HCT116 (cell line): ENCODE measurements around the gene XAB2. TPM values are rescaled to one million over a fixed set of nuclear protein-coding genes. Genes with fewer than 3 reads are reported as not detected.

Source experiments
- ATAC-seq: fragments of 200-7000 bp; cut with Tn5 transposase; 2 replicates; pipeline ENCODE4 v1.9.1; 2020; ENCODE audit warnings: mild to moderate bottlenecking, moderate library complexity
- BruUV-seq: library from RNA; stranded (reverse); fragments of 400-500 nt; replicated peaks from 2 replicates; lab custom pipeline; 2021; lab: Mats Ljungman, UMichigan
- CTCF ChIA-PET: fragments of 300-600 bp; sonication (Branson Sonifier 250); formaldehyde crosslinking; loops from one replicate; lab custom pipeline; 2021; ENCODE audit warnings: antibody characterized with exemption; lab: Charles Lee
- POLR2A ChIA-PET: fragments of 300-600, 350-600 bp; sonication (Branson Sonifier 250); formaldehyde crosslinking; loops from one replicate; lab custom pipeline; 2021; ENCODE audit warnings: antibody characterized with exemption; lab: Charles Lee
- RAD21 ChIA-PET, 2 experiments: fragments of 300-600 bp; sonication (Branson Sonifier 250); formaldehyde crosslinking; loops; one replicate each; lab custom pipeline; 2023; ENCODE audit warnings: low total read pairs in 2 of 2; ENCODE audit not compliant: uncharacterized antibody in 2 of 2, unreplicated experiment in 2 of 2, low non-redundant PET in 1 of 2; lab: Charles Lee
- DNase-seq: peaks from one replicate; pipeline ENCODE4 v3.0.0-alpha.2; 2010; ENCODE audit warnings: low read depth, low spot score
- H2AFZ ChIP-seq: fragments of 200-600 bp; shearing (Covaris generic), sonication (generic); 2 replicates; pipeline ENCODE4 v1.6.1; 2017; ENCODE audit warnings: low read depth, mixed run types, mixed read lengths, antibody characterized with exemption, low read length; ENCODE audit not compliant: poor library complexity, severe bottlenecking
- H3K27ac ChIP-seq: 2 replicates; pipeline ENCODE4 v1.5.1; 2012; ENCODE audit warnings: low read depth, low read length
- H3K27me3 ChIP-seq: fragments of 200-600 bp; sonication (generic); 2 replicates; pipeline ENCODE4 v1.6.1; 2016; ENCODE audit warnings: mixed run types, low read length, mixed read lengths; ENCODE audit not compliant: insufficient read depth
- H3K36me3 ChIP-seq, 2 experiments: fragments of 200-500 bp in 1 of 2; fragments of 200-600 bp in 1 of 2; sonication (Bioruptor generic) in 1 of 2; sonication (generic) in 1 of 2; 2 replicates each; pipeline versions ENCODE4 v1.5.1 to v1.6.1; 2014 to 2016; ENCODE audit warnings: low read length in 2 of 2, inconsistent platforms in 1 of 2, mixed read lengths in 1 of 2, mixed run types in 1 of 2; ENCODE audit not compliant: insufficient read depth in 2 of 2, control insufficient read depth in 1 of 2
- H3K4me1 ChIP-seq, 2 experiments: fragments of 200-600 bp in 1 of 2; sonication (generic) in 1 of 2; 2 replicates each; pipeline versions ENCODE4 v1.5.1 to v1.6.1; 2012 to 2017; ENCODE audit warnings: low read length in 2 of 2, inconsistent platforms in 1 of 2, mild to moderate bottlenecking in 1 of 2, mixed read lengths in 1 of 2, mixed run types in 1 of 2, moderate library complexity in 1 of 2; ENCODE audit not compliant: insufficient read depth in 2 of 2, control insufficient read depth in 1 of 2
- H3K4me2 ChIP-seq: fragments of 200-600 bp; sonication (generic); 2 replicates; pipeline ENCODE4 v1.6.1; 2017; ENCODE audit warnings: mixed run types, low read length, mixed read lengths
- H3K4me3 ChIP-seq, 2 experiments: fragments of 200-600 bp in 1 of 2; sonication (generic) in 1 of 2; replicated peaks in 1 of 2; 2 replicates each; pipeline ENCODE4 v1.5.1; 2011 to 2016; ENCODE audit warnings: low read length in 2 of 2, control low read depth in 1 of 2, low read depth in 1 of 2, mild to moderate bottlenecking in 1 of 2, mixed read lengths in 1 of 2, mixed run types in 1 of 2
- H3K79me2 ChIP-seq: fragments of 200-600 bp; sonication (generic); 2 replicates; pipeline ENCODE4 v1.6.1; 2017; ENCODE audit warnings: mild to moderate bottlenecking, mixed run types, low read length, moderate library complexity, mixed read lengths; ENCODE audit not compliant: insufficient read depth
- H3K9ac ChIP-seq: fragments of 200-600 bp; sonication (generic); 2 replicates; pipeline ENCODE4 v1.6.1; 2016; ENCODE audit warnings: low read length, mixed read lengths
- H3K9me2 ChIP-seq: fragments of 200-600 bp; sonication (generic), shearing (Covaris generic); 2 replicates; pipeline ENCODE4 v1.6.1; 2017; ENCODE audit warnings: mixed run types, mild to moderate bottlenecking, moderate library complexity; ENCODE audit not compliant: insufficient read depth
- H3K9me3 ChIP-seq, 2 experiments: fragments of 200-500 bp in 1 of 2; fragments of 200-600 bp in 1 of 2; sonication (Bioruptor generic) in 1 of 2; sonication (generic) in 1 of 2; 2 replicates each; pipeline ENCODE4 v1.6.1; 2014 to 2017; ENCODE audit warnings: low read length in 2 of 2, mixed read lengths in 2 of 2, inconsistent platforms in 1 of 2, low read depth in 1 of 2, mild to moderate bottlenecking in 1 of 2, mixed run types in 1 of 2, moderate library complexity in 1 of 2; ENCODE audit not compliant: control insufficient read depth in 1 of 2, insufficient read depth in 1 of 2
- H4K20me1 ChIP-seq: fragments of 200-600 bp; sonication (generic), shearing (Covaris generic); 2 replicates; pipeline ENCODE4 v1.6.1; 2017; ENCODE audit warnings: mixed run types, mild to moderate bottlenecking, moderate library complexity; ENCODE audit not compliant: insufficient read depth
- CEBPB ChIP-seq: IDR thresholded peaks from 2 replicates; pipeline ENCODE4 v1.6.1; 2012; ENCODE audit warnings: low read depth
- FOSL1 ChIP-seq: IDR thresholded peaks from 2 replicates; pipeline ENCODE4 v1.6.1; 2012; ENCODE audit warnings: low read depth
- POLR2AphosphoS5 ChIP-seq: IDR thresholded peaks from 2 replicates; pipeline ENCODE4 v1.6.1; 2011; ENCODE audit warnings: mild to moderate bottlenecking, low read depth, low read length, moderate library complexity
- SP1 ChIP-seq: IDR thresholded peaks from 2 replicates; pipeline ENCODE4 v1.6.1; 2012; ENCODE audit warnings: low read depth
- TCF7L2 ChIP-seq: IDR thresholded peaks from 2 replicates; pipeline ENCODE4 v1.7.0; 2011; ENCODE audit warnings: borderline replicate concordance, inconsistent platforms; ENCODE audit not compliant: insufficient read depth, insufficient read length; ENCODE audit errors: extremely low read depth
- ZFX ChIP-seq: fragments of 450-650 bp; IDR thresholded peaks from 2 replicates; pipeline ENCODE4 v1.6.1; 2017
- intact Hi-C: fragments of 100-400 bp; cut with micrococcal nuclease; formaldehyde crosslinking; loops from 2 replicates; pipeline ENCODE4 v1.10.0; 2022
- total RNA-seq: library from RNA; stranded (reverse); gene quantifications from one replicate; pipeline ENCODE4 v1.2.1, GENCODE V29; 2021; ENCODE audit not compliant: unreplicated experiment
- TF ChIP-seq, protein P1 (sequence below): IDR thresholded peaks from 2 replicates; pipeline ENCODE4 v1.6.1; 2011; ENCODE audit warnings: mild to moderate bottlenecking, low read length, moderate library complexity; ENCODE audit not compliant: insufficient replicate concordance; ENCODE audit errors: extremely low read depth
- TF ChIP-seq, protein P2 (sequence below), 3 experiments: fragments of 200-600 bp in 1 of 3; sonication (generic) in 1 of 3; IDR thresholded peaks in 2 of 3; conservative IDR thresholded peaks in 1 of 3; 2 replicates each; pipeline ENCODE4 v1.5.1; 2012 to 2017; ENCODE audit warnings: low read depth in 2 of 3, low read length in 2 of 3, antibody characterized with exemption in 1 of 3, borderline replicate concordance in 1 of 3, control low read depth in 1 of 3, mild to moderate bottlenecking in 1 of 3, mixed read lengths in 1 of 3, mixed run types in 1 of 3, moderate library complexity in 1 of 3; ENCODE audit not compliant: insufficient read depth in 1 of 3

XAB2 gene
- total RNA-seq, 1 experiment from 2014 or later = 103 TPM

DNA sequence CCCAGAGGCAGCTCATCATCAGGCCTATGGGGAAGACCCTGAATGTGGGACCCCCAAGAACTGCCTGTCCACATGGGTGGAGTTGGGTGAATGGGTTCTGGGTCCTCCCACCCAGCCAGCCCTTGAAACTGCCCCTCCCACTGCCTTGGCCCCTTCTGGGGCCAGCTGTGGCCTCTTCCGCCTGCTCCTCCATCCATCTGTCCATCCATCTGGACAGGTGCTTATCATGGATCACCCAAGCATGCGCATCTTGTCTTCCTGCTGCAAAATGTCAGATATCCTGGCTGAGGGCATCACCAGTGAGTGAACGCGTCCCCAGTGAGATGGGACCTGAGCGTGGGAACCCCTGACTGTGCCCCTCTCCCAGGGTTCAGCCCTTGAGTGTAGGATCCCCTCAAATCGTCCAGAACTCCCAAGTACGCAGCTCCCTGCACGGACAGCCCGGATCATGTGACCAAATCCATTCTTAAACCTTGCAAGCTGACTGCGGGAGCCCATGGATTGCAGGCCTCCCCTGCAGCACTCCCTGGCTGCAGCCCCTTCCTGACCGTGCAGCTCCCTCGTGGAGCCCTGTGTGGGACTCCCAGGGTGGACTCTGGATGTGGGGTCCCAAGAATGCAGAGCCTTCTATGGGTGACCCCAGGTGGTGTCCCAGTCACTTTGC, 9.6 kb upstream of the XAB2 start (continued):
- TF ChIP-seq, protein P1, sequence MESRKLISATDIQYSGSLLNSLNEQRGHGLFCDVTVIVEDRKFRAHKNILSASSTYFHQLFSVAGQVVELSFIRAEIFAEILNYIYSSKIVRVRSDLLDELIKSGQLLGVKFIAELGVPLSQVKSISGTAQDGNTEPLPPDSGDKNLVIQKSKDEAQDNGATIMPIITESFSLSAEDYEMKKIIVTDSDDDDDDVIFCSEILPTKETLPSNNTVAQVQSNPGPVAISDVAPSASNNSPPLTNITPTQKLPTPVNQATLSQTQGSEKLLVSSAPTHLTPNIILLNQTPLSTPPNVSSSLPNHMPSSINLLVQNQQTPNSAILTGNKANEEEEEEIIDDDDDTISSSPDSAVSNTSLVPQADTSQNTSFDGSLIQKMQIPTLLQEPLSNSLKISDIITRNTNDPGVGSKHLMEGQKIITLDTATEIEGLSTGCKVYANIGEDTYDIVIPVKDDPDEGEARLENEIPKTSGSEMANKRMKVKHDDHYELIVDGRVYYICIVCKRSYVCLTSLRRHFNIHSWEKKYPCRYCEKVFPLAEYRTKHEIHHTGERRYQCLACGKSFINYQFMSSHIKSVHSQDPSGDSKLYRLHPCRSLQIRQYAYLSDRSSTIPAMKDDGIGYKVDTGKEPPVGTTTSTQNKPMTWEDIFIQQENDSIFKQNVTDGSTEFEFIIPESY = no peak
- TF ChIP-seq SP1 = no peak
- TF ChIP-seq FOSL1 = no peak
- TF ChIP-seq CEBPB = no peak
- TF ChIP-seq, protein P2, sequence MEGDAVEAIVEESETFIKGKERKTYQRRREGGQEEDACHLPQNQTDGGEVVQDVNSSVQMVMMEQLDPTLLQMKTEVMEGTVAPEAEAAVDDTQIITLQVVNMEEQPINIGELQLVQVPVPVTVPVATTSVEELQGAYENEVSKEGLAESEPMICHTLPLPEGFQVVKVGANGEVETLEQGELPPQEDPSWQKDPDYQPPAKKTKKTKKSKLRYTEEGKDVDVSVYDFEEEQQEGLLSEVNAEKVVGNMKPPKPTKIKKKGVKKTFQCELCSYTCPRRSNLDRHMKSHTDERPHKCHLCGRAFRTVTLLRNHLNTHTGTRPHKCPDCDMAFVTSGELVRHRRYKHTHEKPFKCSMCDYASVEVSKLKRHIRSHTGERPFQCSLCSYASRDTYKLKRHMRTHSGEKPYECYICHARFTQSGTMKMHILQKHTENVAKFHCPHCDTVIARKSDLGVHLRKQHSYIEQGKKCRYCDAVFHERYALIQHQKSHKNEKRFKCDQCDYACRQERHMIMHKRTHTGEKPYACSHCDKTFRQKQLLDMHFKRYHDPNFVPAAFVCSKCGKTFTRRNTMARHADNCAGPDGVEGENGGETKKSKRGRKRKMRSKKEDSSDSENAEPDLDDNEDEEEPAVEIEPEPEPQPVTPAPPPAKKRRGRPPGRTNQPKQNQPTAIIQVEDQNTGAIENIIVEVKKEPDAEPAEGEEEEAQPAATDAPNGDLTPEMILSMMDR (IDR thresholded peaks at IDR 0.05 in 2 of 3, conservative IDR thresholded peaks at IDR 0.05 in 1 of 3; ENCODE audit: borderline replicate concordance in 1 of 3, insufficient read depth in 1 of 3, low read depth in 2 of 3, low read length in 2 of 3) = no peak

DNA sequence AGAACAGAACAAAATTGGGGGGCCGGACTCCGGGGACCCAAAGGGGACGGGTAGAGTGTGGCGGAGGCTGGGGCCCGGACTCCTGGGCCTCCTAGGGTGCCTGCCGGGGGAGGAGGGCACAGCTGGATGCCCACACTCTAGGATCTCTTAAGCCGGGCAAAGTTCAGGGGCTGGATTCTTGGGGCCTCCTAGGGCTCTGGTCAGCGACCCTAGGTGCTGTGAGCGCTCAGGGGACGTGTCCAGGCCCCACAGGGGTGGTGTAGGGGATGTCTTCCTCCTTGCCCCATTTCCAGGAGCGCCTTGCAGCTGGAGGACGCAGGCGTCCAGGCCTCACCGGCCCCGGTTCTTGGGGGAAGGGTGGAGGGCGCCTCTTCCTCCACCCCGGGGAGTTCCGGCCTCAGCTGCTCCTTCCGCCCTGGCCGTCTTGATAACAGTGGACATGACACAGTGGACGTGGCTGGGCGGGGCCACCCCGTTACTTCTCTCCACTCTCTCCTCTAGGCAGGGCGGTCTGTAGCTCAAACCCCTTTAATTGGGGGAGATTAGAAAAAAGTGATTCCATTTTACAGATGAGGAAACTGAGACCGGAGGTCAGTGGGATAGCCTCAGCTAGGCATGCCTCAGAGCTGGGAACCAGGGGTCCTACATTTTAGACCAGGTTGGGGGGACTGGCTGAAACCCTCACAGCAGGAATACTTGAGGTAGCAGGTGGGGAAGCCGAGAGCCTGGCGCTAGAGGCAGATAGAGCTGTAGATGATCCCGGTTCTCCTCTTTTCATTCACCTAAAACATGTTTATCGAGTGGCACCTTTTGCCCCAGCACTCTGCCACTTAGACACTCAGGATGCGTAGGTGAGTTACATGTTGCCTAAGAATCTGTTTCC, 8.3 kb upstream of the XAB2 start:
- H3K27me3 ChIP-seq = no peaks in the 10 kb centered on the region
- RAD21 ChIA-PET = no interaction called here
- DNase-seq (no peak), ATAC-seq (peak; percentile 53)
- POLR2A ChIA-PET = interaction anchor here (1.6 kb wide), 1 partner anchor 8 kb away, joined by 6 read pairs; the partner anchor contains the start of genes PET100 and XAB2
- H4K20me1 ChIP-seq = no peaks in the 10 kb centered on the region
- intact Hi-C loops = no loop called here
- H3K4me3 ChIP-seq = peak overlapping the region; percentile 94 to 97
- H3K9ac ChIP-seq = peak overlapping the region; percentile 92
- H3K4me1 ChIP-seq = peaks cover 8 to 14% of the 10 kb centered on the region in 2 experiments; a peak in 3 of 4 replicates
- H3K9me2 ChIP-seq = no peaks in the 10 kb centered on the region
- peak overlapping the region; percentile 84 for H3K27ac ChIP-seq
- peaks cover 0 to 4% of the 10 kb centered on the region in 2 experiments; a peak in 1 of 4 replicates for H3K9me3 ChIP-seq
- no peak overlapping the region for H2AFZ ChIP-seq
- BruUV-seq = TSS peak; percentile 41
- TF ChIP-seq ZFX (peak; percentile 40; the same call in 1 of the 2 replicates), POLR2AphosphoS5 (peak; percentile 27; the same call in 1 of the 2 replicates), TCF7L2 (no peak)
- no peaks in the 10 kb centered on the region; a peak in 1 of 4 replicates for H3K36me3 ChIP-seq
- H3K4me2 ChIP-seq = peak overlapping the region; percentile 93
- CTCF ChIA-PET = interaction anchor here (1.1 to 1.5 kb wide), 3 partner anchors 43 to 217 kb away, joined by 3 to 6 read pairs (median 5); partner anchors contain the start of gene TRAPPC5
- peaks cover 17% of the 10 kb centered on the region for H3K79me2 ChIP-seq
